HUES48 (cell line): Measurements from ENCODE around the gene PARD3.

ENCODE experiments used
- H3K27ac ChIP-seq: one replicate; pipeline ENCODE4 v1.7.0; 2013; ENCODE audit warnings: low read depth, low read length, inconsistent platforms
- H3K27me3 ChIP-seq: 2 replicates; pipeline ENCODE4 v1.6.1; 2013; ENCODE audit warnings: mild to moderate bottlenecking, low read length; ENCODE audit not compliant: control insufficient read depth, insufficient read depth
- H3K36me3 ChIP-seq: 2 replicates; pipeline ENCODE4 v1.6.1; 2013; ENCODE audit warnings: low read length; ENCODE audit not compliant: control insufficient read depth, insufficient read depth
- H3K4me1 ChIP-seq: 2 replicates; pipeline ENCODE4 v1.6.1; 2013; ENCODE audit warnings: mild to moderate bottlenecking, low read length; ENCODE audit not compliant: control insufficient read depth, insufficient read depth
- H3K4me3 ChIP-seq: 2 replicates; pipeline ENCODE4 v1.5.1; 2013; ENCODE audit warnings: mild to moderate bottlenecking, low read depth, low read length
- H3K9ac ChIP-seq: 2 replicates; pipeline ENCODE4 v1.6.1; 2013; ENCODE audit warnings: mild to moderate bottlenecking, low read depth, low read length, moderate library complexity
- H3K9me3 ChIP-seq: 2 replicates; pipeline ENCODE4 v1.6.1; 2013; ENCODE audit warnings: low read length; ENCODE audit not compliant: control insufficient read depth, insufficient read depth

PARD3 gene

DNA sequence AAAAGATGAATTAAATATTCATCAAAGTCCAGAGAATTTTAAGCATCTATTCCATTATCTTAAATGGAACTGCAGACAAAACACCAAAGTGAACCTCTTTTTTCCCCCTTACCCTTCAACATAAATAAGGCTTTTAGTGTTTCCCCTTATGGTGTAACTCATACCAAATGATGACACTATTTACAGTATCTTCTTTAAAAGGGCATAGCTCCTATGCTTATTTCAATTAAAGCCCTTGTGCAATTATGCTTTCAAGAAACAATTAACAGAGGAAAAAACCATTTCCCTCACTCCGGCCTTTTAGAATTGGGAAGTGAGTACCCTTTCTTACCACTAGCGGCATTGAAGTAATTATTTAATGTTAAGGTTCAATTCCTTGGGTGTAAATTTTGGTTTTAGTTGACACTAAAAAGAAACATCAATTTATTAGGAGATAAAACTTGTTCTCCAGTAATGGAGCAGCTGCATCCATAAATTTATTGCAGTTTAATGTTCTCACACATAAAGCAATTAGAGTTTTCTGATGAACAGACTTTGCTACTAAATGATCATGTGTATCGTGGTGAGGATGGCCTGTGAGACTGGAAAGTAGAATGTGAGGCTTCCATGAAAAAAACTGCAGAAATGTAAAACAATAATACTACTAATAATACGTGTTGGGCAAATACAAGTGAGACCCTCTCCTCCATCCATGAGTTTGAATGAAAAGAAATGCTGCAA, 661.3 kb downstream of the PARD3 start:
- H3K9ac ChIP-seq, result no peak overlapping the region
- H3K27me3 ChIP-seq, result no peaks in the 10 kb centered on the region

DNA sequence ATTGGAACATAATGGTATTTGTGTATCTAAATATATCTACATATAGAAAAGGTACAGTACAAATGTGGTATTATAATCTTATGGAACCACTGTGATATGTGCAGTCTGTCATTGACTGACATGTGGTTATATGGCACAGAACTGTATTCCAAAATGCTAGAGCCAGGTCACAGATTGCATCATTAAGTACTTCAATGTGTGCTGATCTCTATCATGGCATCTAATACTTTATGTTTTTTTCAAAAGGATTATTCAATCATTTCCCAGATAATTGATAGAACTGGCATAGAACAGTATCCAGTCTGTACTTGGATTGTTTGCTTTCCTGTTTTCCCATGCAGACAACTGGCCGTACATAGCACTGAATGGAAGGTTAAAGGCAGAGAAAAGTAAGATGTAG, 662.7 kb downstream of the PARD3 start:
- H3K27ac ChIP-seq, result no peak overlapping the region
- H3K36me3 ChIP-seq, result no peaks in the 10 kb centered on the region

More for the DNA sequence above, 661.3 kb downstream of the PARD3 start:
- Histone ChIP-seq H3K27ac (no peak overlapping the region), H3K36me3 (no peaks in the 10 kb centered on the region), H3K4me3 (no peak overlapping the region), H3K4me1 (no peaks in the 10 kb centered on the region), H3K9me3 (no peaks in the 10 kb centered on the region)

DNA sequence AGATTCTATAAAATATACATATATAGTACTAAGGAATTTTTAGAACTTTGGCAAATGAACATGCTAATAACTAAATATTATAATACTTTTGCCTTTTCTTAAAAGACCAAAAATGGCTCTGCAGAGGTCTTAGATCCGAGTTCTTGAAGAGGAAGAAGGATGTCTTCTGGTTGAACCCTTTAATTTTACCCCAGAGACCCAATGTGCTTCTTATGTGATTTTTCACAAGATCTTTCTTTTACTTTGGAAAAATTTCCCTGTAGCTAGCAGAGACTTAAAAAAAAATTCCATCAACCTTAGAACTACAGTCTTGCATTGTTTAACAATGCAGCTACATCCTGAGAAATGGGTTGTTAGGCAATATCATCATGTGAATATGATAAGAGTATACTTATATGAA, 663.2 kb downstream of the PARD3 start:
- H3K9me3 ChIP-seq, result no peaks in the 10 kb centered on the region
- H3K36me3 ChIP-seq, result no peaks in the 10 kb centered on the region
- no peaks in the 10 kb centered on the region for H3K4me1 ChIP-seq

More for the DNA sequence above, 662.7 kb downstream of the PARD3 start:
- no peak overlapping the region for H3K4me3 ChIP-seq
- H3K9me3 ChIP-seq, result no peaks in the 10 kb centered on the region
- H3K27me3 ChIP-seq, result no peaks in the 10 kb centered on the region
- no peak overlapping the region for H3K9ac ChIP-seq
- no peaks in the 10 kb centered on the region for H3K4me1 ChIP-seq

DNA sequence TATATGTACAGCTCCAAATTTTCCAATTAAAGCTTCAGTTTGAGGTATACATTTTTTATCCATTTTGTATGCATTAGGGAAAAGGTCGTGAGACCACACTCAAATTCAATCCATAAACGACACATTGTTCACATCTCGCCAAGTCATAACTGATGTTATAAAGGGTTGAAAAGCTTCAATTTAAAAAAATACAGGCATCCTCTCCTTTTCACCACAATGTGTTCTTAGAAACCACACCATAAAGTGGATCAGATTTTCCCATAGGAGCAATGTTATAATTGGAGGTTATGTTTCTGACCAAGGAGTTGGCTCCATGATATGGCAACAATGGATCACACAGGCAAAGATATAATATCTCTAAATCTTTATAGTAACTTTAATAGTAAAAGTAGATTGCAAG, 663.6 kb downstream of the PARD3 start:
- Histone ChIP-seq H3K4me3 (no peak overlapping the region), H3K27me3 (no peaks in the 10 kb centered on the region), H3K9me3 (no peaks in the 10 kb centered on the region), H3K9ac (no peak overlapping the region), H3K27ac (no peak overlapping the region), H3K36me3 (no peaks in the 10 kb centered on the region), H3K4me1 (no peaks in the 10 kb centered on the region)

More for the DNA sequence above, 663.2 kb downstream of the PARD3 start:
- H3K9ac ChIP-seq, result no peak overlapping the region
- H3K27me3 ChIP-seq, result no peaks in the 10 kb centered on the region
- H3K27ac ChIP-seq, result no peak overlapping the region
- H3K4me3 ChIP-seq, result no peak overlapping the region

DNA sequence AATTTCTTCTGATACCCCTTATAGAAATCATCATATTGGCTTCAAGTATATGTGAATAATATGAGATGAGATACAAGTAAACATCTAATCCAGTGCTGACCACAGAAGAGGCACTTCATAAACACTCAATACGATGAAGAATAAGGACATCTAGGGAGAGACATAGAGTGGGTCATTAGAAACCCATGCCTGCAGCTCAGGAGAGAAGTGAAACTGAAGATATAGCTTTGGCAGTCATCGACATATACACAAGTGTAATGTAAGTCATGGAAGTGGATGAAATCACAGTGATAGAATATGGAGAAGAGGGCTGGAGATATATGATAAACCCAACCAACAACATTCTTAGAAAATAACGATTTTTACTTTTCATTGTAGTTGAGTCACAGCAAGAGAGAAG, 665.0 kb downstream of the PARD3 start:
- Histone ChIP-seq H3K27me3 (no peaks in the 10 kb centered on the region), H3K36me3 (no peaks in the 10 kb centered on the region), H3K4me3 (no peak overlapping the region), H3K4me1 (no peaks in the 10 kb centered on the region), H3K9me3 (no peaks in the 10 kb centered on the region), H3K27ac (no peak overlapping the region), H3K9ac (no peak overlapping the region)

DNA sequence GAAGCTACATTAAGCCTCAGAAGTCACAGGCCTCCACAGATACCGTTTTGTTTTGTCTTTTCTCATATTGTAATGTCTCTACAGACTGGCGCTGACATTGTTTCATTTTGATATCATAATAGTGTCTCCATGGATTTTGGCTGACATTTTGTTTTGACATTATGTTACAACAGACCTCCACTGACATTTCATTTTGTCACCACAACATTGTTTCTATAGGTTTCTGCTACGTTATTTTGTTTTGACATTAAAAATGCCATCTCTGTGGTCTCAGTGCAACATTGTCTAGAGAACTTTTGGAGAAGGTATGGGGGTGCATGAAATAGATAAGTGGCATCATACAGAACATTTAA, 666.8 kb downstream of the PARD3 start:
- no peaks in the 10 kb centered on the region for H3K9me3 ChIP-seq
- no peaks in the 10 kb centered on the region for H3K27me3 ChIP-seq
- no peaks in the 10 kb centered on the region for H3K4me1 ChIP-seq
- no peak overlapping the region for H3K4me3 ChIP-seq
- H3K9ac ChIP-seq, result no peak overlapping the region
- H3K27ac ChIP-seq, result no peak overlapping the region
- H3K36me3 ChIP-seq, result no peaks in the 10 kb centered on the region

DNA sequence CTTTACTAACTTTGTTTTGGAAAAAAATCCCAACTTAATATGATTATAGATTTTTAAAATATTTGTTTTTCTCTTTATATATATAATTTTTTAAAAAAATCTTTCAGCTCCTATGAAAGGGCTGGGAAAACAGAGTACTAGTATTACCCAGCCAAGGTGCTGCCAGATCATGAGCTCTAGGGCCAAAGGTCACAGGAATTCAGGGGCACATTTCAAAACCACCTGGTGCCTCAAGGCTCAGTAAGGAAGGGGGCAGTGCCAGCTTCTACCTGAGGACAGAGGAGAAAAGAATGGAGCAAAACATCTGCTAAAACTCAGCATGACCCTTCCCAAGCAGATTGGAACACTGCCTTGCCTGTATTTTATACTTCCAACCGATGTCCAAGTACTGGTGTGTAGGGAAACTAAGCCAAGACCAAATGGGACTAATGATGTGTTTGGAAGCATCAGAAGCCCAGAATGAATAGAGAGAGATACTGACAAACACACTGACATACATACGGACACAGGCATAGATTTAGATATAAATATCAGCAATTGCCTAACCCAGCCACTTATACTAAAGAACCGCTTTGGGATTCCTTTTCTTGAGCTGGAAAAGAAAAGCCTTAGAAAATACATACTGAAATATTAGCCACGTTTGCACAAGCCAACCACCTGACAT, 667.3 kb downstream of the PARD3 start:
- Histone ChIP-seq H3K4me1 (no peaks in the 10 kb centered on the region), H3K36me3 (no peaks in the 10 kb centered on the region), H3K9me3 (no peaks in the 10 kb centered on the region), H3K4me3 (no peak overlapping the region), H3K27me3 (no peaks in the 10 kb centered on the region), H3K9ac (no peak overlapping the region), H3K27ac (no peak overlapping the region)

DNA sequence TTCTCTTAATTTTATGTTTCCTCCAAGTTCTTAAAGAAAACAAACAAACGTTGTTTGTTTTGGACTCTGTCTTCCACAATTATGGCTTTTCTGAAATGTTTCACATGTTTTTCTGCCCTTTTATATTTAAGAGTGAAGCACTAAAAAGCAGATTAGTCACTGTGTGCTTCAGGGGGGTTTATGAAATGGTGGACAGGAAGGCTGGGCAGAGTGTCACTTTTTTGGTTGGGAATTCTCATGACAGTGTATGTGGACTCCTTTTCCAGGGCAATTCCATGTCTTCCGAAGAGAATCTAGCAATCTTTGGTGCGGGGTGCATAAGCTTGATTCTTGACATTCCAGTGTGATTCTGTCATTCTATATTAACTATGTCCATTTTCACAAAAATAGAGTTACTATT, 669.4 kb downstream of the PARD3 start:
- Histone ChIP-seq H3K9me3 (no peaks in the 10 kb centered on the region), H3K4me1 (0 out of 2 replicates have a peak, but pooled peaks cover 2% of the 10 kb centered on the region), H3K36me3 (no peaks in the 10 kb centered on the region), H3K4me3 (no peak overlapping the region), H3K9ac (no peak overlapping the region), H3K27me3 (no peaks in the 10 kb centered on the region), H3K27ac (no peak overlapping the region)

DNA sequence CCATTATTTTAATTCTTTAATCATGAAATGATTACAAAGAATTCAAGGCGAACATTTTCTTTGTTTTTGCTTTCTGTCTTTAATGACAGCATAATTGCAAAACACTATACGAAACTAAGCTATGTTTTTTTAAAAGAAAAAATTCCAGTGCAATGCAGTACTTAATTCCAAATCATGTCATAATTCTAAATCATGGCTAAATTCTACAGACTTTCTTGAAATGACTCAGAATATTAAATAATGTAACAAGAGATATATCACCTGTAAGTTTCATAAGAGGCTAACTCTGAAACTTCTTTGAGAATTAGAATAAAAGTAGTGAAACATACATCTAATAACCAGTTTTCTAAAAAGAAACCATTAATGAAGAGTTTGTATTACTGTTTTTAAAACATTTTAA, 671.6 kb downstream of the PARD3 start:
- Histone ChIP-seq H3K9me3 (no peaks in the 10 kb centered on the region), H3K27me3 (no peaks in the 10 kb centered on the region), H3K4me1 (peaks cover 8% of the 10 kb centered on the region), H3K4me3 (no peak overlapping the region), H3K27ac (no peak overlapping the region), H3K36me3 (no peaks in the 10 kb centered on the region), H3K9ac (no peak overlapping the region)

DNA sequence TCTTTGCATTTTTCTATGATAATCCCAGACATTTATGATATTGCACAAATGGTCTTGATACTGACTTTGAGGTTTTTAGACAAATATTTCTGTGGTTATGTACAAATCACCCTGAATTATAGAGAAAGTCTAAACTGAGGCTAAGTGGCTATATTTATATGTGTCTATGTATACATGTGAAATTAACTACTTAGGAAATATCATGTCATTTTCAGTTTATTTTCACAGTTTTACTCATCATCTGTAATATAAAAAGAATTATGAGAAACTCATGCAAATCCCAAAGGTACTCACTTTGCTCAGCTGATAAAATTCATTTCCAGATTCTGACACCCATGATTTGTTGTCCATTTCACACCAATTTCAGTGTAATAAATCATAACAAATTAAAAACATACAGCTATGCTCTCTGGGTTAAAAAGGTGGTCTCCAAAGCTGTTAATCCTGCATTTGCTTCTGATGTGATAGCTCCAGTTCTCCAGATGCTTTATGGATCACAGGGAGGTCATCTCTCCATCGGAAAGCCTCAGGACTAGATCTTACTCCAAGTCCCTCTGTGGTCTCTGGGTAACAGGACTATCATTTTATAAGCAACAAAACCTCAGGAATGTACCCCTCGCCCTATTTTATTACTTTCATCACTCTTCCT, 673.9 kb downstream of the PARD3 start:
- Histone ChIP-seq H3K9ac (no peak overlapping the region), H3K27ac (no peak overlapping the region), H3K4me1 (peaks cover 16% of the 10 kb centered on the region), H3K9me3 (no peaks in the 10 kb centered on the region), H3K4me3 (no peak overlapping the region), H3K36me3 (no peaks in the 10 kb centered on the region), H3K27me3 (no peaks in the 10 kb centered on the region)

DNA sequence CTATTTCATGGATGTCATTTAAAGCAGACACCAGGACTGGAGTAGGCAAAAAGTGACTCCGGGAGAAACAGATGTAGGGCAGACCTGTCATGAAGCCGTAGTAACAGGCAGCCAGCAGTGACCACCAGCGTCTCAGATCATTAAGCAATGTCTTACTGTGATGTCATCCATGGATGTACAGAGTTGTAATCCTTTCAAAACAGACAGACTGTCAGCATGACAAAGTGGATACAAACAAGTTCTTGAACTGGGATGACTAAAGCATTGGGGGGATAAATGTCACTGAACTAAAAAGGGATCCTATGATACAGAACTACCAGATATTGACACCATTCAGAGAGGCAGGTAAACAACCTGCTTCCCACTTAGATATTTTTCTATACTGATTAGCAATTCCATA, 675.5 kb downstream of the PARD3 start:
- no peaks in the 10 kb centered on the region for H3K9me3 ChIP-seq
- H3K9ac ChIP-seq, result no peak overlapping the region
- peaks cover 16% of the 10 kb centered on the region for H3K4me1 ChIP-seq
- no peaks in the 10 kb centered on the region for H3K36me3 ChIP-seq
- H3K27me3 ChIP-seq, result no peaks in the 10 kb centered on the region
- H3K4me3 ChIP-seq, result no peak overlapping the region
- H3K27ac ChIP-seq, result no peak overlapping the region
